GM12892 (cell line): ENCODE measurements around the gene PGD.
"Not testable (repeated sequence)": the region's sequence is repeated elsewhere in the genome, so short reads cannot be mapped to it uniquely, and the experiment has no call there.

Experiments used
- DNase-seq: peaks from one replicate; pipeline ENCODE4 v3.0.0; 2011; ENCODE audit not compliant: insufficient read length
- FAIRE-seq: peaks from 2 replicates; lab custom pipeline; 2011; peaks lifted over from hg19 to GRCh38; lab: Jason Lieb, UNC
- POLR2A ChIP-seq: IDR thresholded peaks from 2 replicates; pipeline ENCODE4 v1.6.1; 2011; ENCODE audit warnings: low read depth, low read length, control low read depth
- POLR2AphosphoS5 ChIP-seq: IDR thresholded peaks from 2 replicates; pipeline ENCODE4 v1.6.1; 2011; ENCODE audit warnings: low read depth, low read length, control low read depth
- TAF1 ChIP-seq: IDR thresholded peaks from 2 replicates; pipeline ENCODE4 v1.6.1; 2011; ENCODE audit warnings: low read depth, mild to moderate bottlenecking, control low read depth, low read length, borderline replicate concordance

The PGD gene

GRCh38 chr1:10401281-10401680, 2.4 kb downstream of the PGD start:
- TF ChIP-seq POLR2AphosphoS5, result no peak
- no peak for TF ChIP-seq TAF1
- no peak for TF ChIP-seq POLR2A
- no peak for DNase-seq
- no peak for FAIRE-seq

GRCh38 chr1:10402729-10403274, 3.9 kb downstream of the PGD start:
- DNase-seq (no peak), FAIRE-seq (no peak)
- TF ChIP-seq POLR2AphosphoS5 (no peak), POLR2A (no peak), TAF1 (no peak)

GRCh38 chr1:10407201-10407600, 8.3 kb downstream of the PGD start:
- DNase-seq (no peak), FAIRE-seq (no peak)
- TF ChIP-seq POLR2AphosphoS5 (no peak), TAF1 (no peak), POLR2A (no peak)

GRCh38 chr1:10415211-10415930, 16.5 kb downstream of the PGD start:
- FAIRE-seq (no peak), DNase-seq (no peak)

GRCh38 chr1:10415967-10416366, 17.1 kb downstream of the PGD start:
- not testable (repeated sequence) for FAIRE-seq, DNase-seq

More at GRCh38 chr1:10415211-10415930, 16.5 kb downstream of the PGD start:
- TF ChIP-seq POLR2AphosphoS5 (no peak), TAF1 (no peak), POLR2A (no peak)

DNA sequence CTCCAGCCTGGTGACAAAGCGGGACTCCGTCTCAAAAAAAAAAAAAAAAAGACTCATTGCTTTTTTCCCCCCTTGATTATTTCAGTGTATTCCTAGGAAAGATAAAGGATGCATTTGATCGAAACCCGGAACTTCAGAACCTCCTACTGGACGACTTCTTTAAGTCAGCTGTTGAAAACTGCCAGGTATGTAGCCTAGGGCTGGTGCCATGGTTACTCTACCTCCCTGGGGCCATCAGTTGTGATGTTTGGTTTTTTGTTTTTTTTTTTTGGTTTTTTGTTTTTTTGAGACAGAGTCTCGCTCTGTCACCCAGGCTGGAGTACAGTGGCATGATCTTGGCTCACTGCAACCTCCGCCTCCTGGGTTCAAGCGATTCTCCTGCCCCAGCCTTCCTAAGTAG, 19.9 kb downstream of the PGD start:
- not testable (repeated sequence) for FAIRE-seq, DNase-seq

DNA sequence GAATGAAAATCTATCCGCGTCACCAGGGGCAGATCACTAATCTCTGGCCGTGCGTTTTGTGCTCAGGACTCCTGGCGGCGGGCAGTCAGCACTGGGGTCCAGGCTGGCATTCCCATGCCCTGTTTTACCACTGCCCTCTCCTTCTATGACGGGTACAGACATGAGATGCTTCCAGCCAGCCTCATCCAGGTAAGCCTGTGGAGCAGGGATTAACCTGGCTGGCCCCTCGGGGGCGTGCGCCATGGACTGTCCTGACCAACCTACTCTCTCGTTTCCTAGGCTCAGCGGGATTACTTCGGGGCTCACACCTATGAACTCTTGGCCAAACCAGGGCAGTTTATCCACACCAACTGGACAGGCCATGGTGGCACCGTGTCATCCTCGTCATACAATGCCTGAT, 20.5 kb downstream of the PGD start:
- FAIRE-seq (no peak), DNase-seq (no peak)
- no peak for TF ChIP-seq POLR2AphosphoS5
- TF ChIP-seq TAF1, result no peak
- TF ChIP-seq POLR2A, result no peak

DNA sequence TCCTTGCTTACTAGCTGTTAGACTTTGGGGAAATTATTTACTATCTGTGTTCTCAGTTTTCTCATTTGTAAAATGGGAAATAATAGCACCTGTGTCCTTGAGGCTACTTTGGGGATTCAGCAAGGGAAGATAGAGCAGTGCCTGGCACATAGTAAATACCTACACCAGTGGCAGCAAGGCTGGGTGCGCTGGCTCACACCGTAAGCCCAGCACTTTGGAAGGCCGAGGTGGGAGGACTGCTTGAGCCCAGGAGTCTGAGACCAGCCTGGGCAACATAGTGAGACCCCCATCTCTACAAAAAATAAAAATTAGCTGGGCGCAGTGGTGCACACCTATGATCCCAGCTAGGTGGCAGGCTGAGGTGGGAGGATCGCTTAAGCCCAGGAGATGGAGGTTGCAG, 22.8 kb downstream of the PGD start:
- FAIRE-seq (no peak), DNase-seq (no peak)
- TF ChIP-seq POLR2A, result no peak
- TF ChIP-seq TAF1, result no peak
- TF ChIP-seq POLR2AphosphoS5, result no peak

- no peak for DNase-seq
- TF ChIP-seq POLR2AphosphoS5 (no peak), TAF1 (no peak), POLR2A (no peak)
- no peak for FAIRE-seq
These were observed 25.2 kb downstream of the PGD start for GRCh38 chr1:10424034-10424433.

- no peak for FAIRE-seq
- TF ChIP-seq TAF1, result no peak
- no peak for TF ChIP-seq POLR2A
- TF ChIP-seq POLR2AphosphoS5, result no peak
- no peak for DNase-seq
These were observed 25.8 kb downstream of the PGD start for GRCh38 chr1:10424651-10425050.

GRCh38 chr1:10425826-10426534, 27.1 kb downstream of the PGD start:
- FAIRE-seq, DNase-seq: not testable (repeated sequence)

DNA sequence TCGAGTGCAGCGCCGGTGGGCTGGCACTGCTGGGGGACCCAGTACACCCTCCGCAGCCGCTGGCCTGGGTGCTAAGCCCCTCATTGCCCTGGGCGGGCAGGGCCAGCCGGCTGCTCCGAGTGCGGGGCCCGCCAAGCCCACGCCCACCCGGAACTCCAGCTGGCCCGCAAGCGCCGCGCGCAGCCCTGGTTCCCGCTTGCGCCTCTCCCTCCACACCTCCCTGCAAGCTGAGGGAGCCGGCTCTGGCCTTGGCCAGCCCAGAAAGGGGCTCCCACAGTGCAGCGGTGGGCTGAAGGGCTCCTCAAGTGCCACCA, 27.6 kb downstream of the PGD start:
- DNase-seq, FAIRE-seq: not testable (repeated sequence)
